Activated T-cell treated with anti-CD3 and anti-CD28 coated beads, Interleukin-2, amount 50 U/mL, for 72 hours (primary cell): ENCODE measurements around the gene CARMIL1. TPM values are rescaled to one million over a fixed set of nuclear protein-coding genes. Genes with fewer than 3 reads are reported as not detected.
"Not testable (repeated sequence)": the region's sequence is repeated elsewhere in the genome, so short reads cannot be mapped to it uniquely, and the experiment has no call there.

ENCODE experiments used
- ATAC-seq, 2 donors: fragments of 150-1000 bp; cut with Tn5 transposase; replicated peaks in 1 of 2; 2 replicates each; pipeline ENCODE4 v1.10.0; 2021; ENCODE audit warnings: moderate library complexity in 2 of 2, mild to moderate bottlenecking in 1 of 2
- DNase-seq, 2 donors: peaks; one replicate each; pipeline ENCODE4 v3.0.0; 2021 to 2022; ENCODE audit warnings: mixed read lengths in 1 of 2
- H3K27ac Mint-ChIP-seq: one replicate; pipeline ENCODE4 v1.8.0; 2022; ENCODE audit warnings: mild to moderate bottlenecking, moderate library complexity, mixed read lengths
- H3K27me3 Mint-ChIP-seq: one replicate; pipeline ENCODE4 v1.8.0; 2022; ENCODE audit warnings: low read depth, mixed read lengths
- H3K36me3 Mint-ChIP-seq, 2 donors: one replicate each; pipeline ENCODE4 v1.8.0; 2022; ENCODE audit warnings: mixed read lengths in 2 of 2, mild to moderate bottlenecking in 1 of 2; ENCODE audit not compliant: insufficient read depth in 2 of 2
- H3K4me1 Mint-ChIP-seq: one replicate; pipeline ENCODE4 v1.8.0; 2022; ENCODE audit warnings: low read depth, mixed read lengths
- H3K4me3 Mint-ChIP-seq, 2 donors: one replicate each; pipeline ENCODE4 v1.8.0; 2022; ENCODE audit warnings: mild to moderate bottlenecking in 2 of 2, mixed read lengths in 2 of 2, moderate library complexity in 2 of 2
- H3K9me3 Mint-ChIP-seq, 2 donors: one replicate each; pipeline ENCODE4 v1.8.0; 2022; ENCODE audit warnings: mixed read lengths in 2 of 2
- total RNA-seq, 2 donors: library from RNA; stranded (reverse); gene quantifications; one replicate each; pipeline ENCODE4 v1.2.3, GENCODE V29; 2022

CARMIL1 gene
- total RNA-seq, 2 donors from 2014 or later = 5.0 to 5.6 TPM

GRCh38 chr6:25359891-25360290, 80.7 kb downstream of the CARMIL1 start:
- no peaks in the 10 kb centered on the region for H3K36me3 Mint-ChIP-seq
- no peak overlapping the region for H3K27ac Mint-ChIP-seq
- DNase-seq (no peak), ATAC-seq (no peak)
- H3K4me1 Mint-ChIP-seq = peaks cover 24% of the 10 kb centered on the region
- H3K9me3 Mint-ChIP-seq = no peaks in the 10 kb centered on the region
- no peaks in the 10 kb centered on the region for H3K27me3 Mint-ChIP-seq
- H3K4me3 Mint-ChIP-seq = no peak overlapping the region

DNA sequence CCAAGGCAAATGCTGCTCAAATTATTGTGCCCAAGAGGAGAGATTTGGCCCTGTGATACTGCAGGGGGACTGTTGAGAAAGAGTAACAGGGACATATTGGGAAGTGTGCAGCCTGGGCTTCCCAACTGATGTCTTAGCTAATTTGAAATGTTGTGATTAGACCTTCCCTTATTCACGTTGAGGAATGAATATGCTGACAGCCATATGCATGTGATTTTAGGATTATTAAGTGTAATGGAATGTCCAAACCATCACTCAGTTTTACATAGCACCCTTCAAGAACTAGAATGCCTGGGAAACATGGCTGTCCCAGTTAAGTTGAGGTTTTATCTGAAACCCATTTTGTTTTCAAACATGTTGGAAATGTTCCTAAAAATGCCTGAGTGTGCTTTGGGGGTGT, 81.4 kb downstream of the CARMIL1 start:
- Mint-ChIP-seq H3K4me1 (peaks cover 26% of the 10 kb centered on the region), H3K4me3 (no peak overlapping the region), H3K27me3 (no peaks in the 10 kb centered on the region), H3K9me3 (no peaks in the 10 kb centered on the region), H3K27ac (no peak overlapping the region), H3K36me3 (no peaks in the 10 kb centered on the region)
- ATAC-seq (no peak), DNase-seq (no peak)

- peaks cover 52% of the 10 kb centered on the region for H3K4me1 Mint-ChIP-seq
- no peak overlapping the region for H3K27ac Mint-ChIP-seq
- no peaks in the 10 kb centered on the region for H3K27me3 Mint-ChIP-seq
- DNase-seq = no peak
- no peak overlapping the region for H3K4me3 Mint-ChIP-seq
- no peak for ATAC-seq
- H3K36me3 Mint-ChIP-seq = no peaks in the 10 kb centered on the region
- no peaks in the 10 kb centered on the region for H3K9me3 Mint-ChIP-seq
Measured at GRCh38 chr6:25363427-25363826, 84.3 kb downstream of the CARMIL1 start.

DNA sequence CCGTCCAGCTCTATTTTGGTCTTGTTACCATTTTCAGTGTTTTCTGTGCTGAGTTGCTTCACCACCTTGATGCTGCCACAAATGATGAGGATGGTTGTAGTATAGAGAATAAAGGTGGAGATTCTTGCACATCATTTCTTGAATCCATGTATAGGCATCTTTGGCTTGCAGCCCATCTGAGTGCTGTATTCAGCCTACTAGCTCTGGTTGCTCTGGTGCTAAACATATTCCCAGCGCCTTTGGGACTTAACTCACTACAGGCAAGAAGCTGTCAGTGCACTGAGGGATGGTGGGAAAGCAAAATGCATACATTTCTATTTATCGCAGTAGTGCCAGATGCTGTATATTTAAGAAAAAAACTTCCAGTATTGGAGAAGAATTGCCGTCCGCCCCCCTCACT, 86.0 kb downstream of the CARMIL1 start:
- H3K4me1 Mint-ChIP-seq = peaks cover 60% of the 10 kb centered on the region
- no peak overlapping the region for H3K4me3 Mint-ChIP-seq
- H3K9me3 Mint-ChIP-seq = no peaks in the 10 kb centered on the region
- H3K36me3 Mint-ChIP-seq = no peaks in the 10 kb centered on the region
- DNase-seq = no peak
- no peak overlapping the region for H3K27ac Mint-ChIP-seq
- no peaks in the 10 kb centered on the region for H3K27me3 Mint-ChIP-seq
- ATAC-seq = no peak

DNA sequence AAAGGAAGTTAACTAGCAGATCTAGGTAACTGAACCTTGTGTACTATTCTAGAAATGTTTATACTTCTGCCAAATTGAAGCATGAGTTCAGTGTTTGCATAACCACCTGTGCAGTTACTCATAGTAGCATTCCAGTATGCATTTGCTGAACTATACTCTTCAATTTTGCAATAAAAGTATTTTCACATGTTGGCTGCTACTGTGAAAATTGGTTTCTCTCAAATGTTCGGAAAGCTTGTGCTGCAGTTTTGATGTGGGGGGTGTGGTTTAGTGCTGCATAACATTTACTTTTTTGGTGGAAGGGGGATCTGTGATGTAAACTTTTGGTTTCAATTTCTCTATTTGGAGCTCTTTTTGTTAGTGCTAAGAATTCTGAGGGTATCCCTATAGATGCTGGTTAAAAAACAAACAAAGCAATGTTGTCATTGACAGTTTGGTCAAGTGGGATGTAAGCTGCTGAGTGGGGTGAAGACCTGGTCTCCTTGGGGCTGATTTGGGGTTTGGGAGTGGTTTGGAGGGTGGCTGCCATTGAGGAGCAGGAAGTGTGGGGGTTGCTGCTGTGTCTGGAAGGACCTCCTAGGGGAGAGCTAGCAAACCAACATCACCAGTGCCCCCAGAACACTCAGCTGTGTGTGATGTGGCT, 87.8 kb downstream of the CARMIL1 start:
- peak; percentile 36 to 45 for DNase-seq
- no peaks in the 10 kb centered on the region for H3K27me3 Mint-ChIP-seq
- peaks cover under 1 to 2% of the 10 kb centered on the region in 2 donors for H3K9me3 Mint-ChIP-seq
- peaks cover 75% of the 10 kb centered on the region for H3K4me1 Mint-ChIP-seq
- H3K36me3 Mint-ChIP-seq = peaks cover 0 to 1% of the 10 kb centered on the region in 2 donors
- H3K4me3 Mint-ChIP-seq = peak overlapping the region; percentile 87 to 89
- peak; percentile 49 to 58 for ATAC-seq
- H3K27ac Mint-ChIP-seq = peak overlapping the region; percentile 91

DNA sequence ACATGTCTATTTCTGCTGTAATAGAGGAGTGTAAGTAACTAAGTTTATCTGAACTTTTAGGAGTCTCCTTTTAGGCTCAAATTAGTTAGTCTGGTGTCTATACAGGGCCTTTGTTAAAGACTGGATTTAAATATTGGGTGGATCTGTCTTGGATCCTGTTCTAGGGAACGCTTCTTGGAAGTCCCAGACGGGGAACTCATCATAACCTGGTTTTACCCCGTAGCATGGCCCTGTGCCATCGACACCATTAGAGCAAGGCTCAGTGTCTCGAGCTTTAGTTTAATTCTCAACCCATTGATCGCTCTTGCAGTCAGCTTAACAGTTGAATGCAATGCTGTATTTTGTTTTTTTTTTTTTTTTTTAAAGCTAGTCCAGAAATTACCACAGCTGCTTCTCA, 89.9 kb downstream of the CARMIL1 start:
- Mint-ChIP-seq H3K9me3 (peaks cover 3 to 8% of the 10 kb centered on the region in 2 donors), H3K27me3 (no peaks in the 10 kb centered on the region), H3K4me1 (peaks cover 73% of the 10 kb centered on the region), H3K27ac (no peak overlapping the region), H3K36me3 (peaks cover 2 to 4% of the 10 kb centered on the region in 2 donors), H3K4me3 (peak overlapping the region; percentile 77 to 89)
- no peak for DNase-seq
- no peak for ATAC-seq

DNA sequence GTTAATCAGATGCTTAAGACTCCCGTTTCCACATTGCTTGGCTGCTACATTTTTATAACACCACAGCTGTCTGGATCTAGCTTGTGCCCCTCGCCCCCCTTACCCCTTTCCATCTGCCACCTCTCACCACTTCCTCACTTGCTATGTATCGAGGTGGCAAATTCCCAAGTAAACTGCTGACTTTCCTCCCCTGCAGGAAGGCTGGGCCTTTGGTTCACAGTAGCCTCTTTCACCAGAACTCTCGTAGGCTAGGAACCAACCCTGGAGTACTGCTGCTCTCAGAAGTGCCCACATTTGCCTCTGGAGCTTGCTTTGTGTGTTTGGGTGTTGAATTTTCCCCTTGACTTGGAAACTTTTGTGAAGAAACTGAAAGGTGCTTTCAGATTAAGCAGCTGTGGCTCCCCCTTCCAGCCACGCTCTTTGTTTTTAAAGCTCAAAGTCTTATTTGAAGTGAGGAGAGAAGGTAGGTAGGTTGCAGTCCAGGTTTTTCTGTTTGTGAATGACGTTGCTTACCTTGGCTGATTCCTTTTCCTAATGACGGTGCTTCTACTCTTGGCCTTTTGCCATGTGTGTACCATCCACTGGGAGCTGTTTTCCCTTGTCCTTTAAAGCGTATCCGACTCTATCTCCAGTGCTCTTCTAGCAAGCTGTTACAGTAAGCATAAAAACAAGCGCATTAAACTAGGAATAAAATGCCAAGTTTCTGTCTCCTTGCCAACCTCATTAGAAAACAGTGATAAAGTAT, 90.4 kb downstream of the CARMIL1 start:
- H3K9me3 Mint-ChIP-seq = peaks cover 6 to 8% of the 10 kb centered on the region in 2 donors
- peak overlapping the region; percentile 87 for H3K27ac Mint-ChIP-seq
- peaks cover 76% of the 10 kb centered on the region for H3K4me1 Mint-ChIP-seq
- H3K27me3 Mint-ChIP-seq = no peaks in the 10 kb centered on the region
- peak overlapping the region; percentile 77 to 89 for H3K4me3 Mint-ChIP-seq
- ATAC-seq (no peak), DNase-seq (peak; percentile 6 to 12)
- H3K36me3 Mint-ChIP-seq = peaks cover 4% of the 10 kb centered on the region in 2 donors

DNA sequence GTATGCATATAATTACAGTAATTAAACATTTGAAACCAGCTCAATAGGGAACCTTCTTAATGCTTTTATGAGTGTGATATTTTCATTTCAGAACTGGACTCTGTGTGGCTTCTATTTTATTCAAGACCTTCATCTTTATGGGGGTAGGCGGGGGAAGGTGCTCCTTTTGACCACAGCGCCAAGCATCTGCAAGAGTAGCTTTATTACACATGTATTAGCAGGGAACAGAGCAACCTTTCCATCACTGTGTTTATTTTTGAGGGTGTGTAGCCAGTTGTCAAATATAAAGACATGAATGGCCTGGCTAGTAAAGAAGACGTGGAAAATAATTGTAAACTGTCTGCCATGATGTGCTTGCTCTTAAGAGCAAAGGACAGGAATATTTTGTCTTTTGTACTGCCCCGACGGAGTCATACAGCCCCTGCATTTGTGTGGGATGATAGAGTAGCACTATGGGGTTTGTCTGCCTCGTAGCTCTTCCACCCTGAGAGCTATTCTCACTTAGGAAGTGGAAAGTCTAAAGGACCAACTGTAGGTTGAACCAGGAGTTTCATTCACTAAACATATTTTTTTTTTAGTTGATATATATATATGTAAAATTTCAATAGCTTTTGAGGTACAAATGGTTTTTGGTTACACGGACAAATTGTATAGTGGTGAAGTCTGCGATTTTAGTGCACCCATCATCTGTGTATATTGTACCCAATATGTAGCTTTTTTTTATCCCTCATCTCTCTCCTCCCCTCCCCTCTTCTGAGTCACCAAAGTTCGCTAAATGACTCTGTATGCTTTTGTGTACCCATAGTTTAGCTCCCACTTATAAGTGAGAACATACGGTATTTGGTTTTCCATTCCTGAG, 91.2 kb downstream of the CARMIL1 start:
- peaks cover 7% of the 10 kb centered on the region in 2 donors for H3K36me3 Mint-ChIP-seq
- peaks cover 8 to 10% of the 10 kb centered on the region in 2 donors for H3K9me3 Mint-ChIP-seq
- ATAC-seq = peak; percentile 87 to 88
- peak overlapping the region; percentile 77 to 89 for H3K4me3 Mint-ChIP-seq
- H3K4me1 Mint-ChIP-seq = peaks cover 71% of the 10 kb centered on the region
- DNase-seq = peak; percentile 31 to 41
- H3K27me3 Mint-ChIP-seq = no peaks in the 10 kb centered on the region
- peak overlapping the region; percentile 87 for H3K27ac Mint-ChIP-seq

DNA sequence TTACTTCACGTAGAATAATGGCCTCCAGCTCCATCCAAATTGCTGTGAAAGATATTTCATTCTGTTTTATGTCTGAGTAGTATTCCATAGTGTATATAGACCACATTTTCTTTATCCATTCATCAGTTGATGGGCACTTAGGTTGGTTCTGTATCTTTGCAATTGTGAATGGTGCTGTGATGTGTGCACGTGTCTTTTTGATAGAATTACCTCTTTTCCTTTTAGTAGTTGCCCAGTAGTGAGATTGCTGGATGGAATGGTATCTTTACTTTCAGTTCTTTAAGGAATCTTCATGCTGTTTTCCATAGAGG, 91.8 kb downstream of the CARMIL1 start:
- ATAC-seq = peak; percentile 8 to 22
- Mint-ChIP-seq H3K4me1 (peaks cover 70% of the 10 kb centered on the region), H3K27me3 (no peaks in the 10 kb centered on the region), H3K27ac (peak overlapping the region; percentile 29), H3K36me3 (peaks cover 8 to 9% of the 10 kb centered on the region in 2 donors), H3K9me3 (peaks cover 8 to 10% of the 10 kb centered on the region in 2 donors), H3K4me3 (peak overlapping the region; percentile 64 to 68)
- DNase-seq = no peak

DNA sequence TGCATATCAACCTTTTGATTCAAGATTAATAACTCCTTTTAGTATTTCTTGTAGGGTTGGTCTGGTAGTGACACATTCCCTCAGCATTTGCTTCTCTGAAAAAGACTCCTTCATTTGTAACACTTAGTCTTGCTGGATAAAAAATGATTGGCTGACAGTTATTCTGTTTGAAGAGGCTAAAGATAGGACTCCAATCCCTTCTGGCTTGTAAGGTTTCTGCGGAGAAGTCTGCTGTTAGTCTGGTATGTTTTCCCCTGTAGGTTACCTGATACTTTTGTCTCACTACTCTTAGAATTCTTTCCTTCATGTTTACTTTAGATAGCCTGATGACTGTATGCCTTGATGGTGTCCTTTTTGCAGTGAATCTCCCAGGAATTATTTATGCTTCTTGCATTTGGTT, 96.0 kb downstream of the CARMIL1 start:
- H3K27me3 Mint-ChIP-seq = no peaks in the 10 kb centered on the region
- ATAC-seq (no peak), DNase-seq (no peak)
- H3K27ac Mint-ChIP-seq = no peak overlapping the region
- peaks cover 38% of the 10 kb centered on the region for H3K4me1 Mint-ChIP-seq
- H3K4me3 Mint-ChIP-seq = no peak overlapping the region
- H3K9me3 Mint-ChIP-seq = peaks cover 8 to 10% of the 10 kb centered on the region in 2 donors
- peaks cover 8 to 9% of the 10 kb centered on the region in 2 donors for H3K36me3 Mint-ChIP-seq

GRCh38 chr6:25377664-25378063, 98.5 kb downstream of the CARMIL1 start:
- Mint-ChIP-seq H3K27ac (no peak overlapping the region), H3K4me1 (peaks cover 20% of the 10 kb centered on the region), H3K27me3 (no peaks in the 10 kb centered on the region), H3K9me3 (peaks cover 2 to 8% of the 10 kb centered on the region in 2 donors), H3K4me3 (no peak overlapping the region), H3K36me3 (peaks cover 7 to 8% of the 10 kb centered on the region in 2 donors)
- ATAC-seq (no peak), DNase-seq (no peak)

- Mint-ChIP-seq H3K27me3 (no peaks in the 10 kb centered on the region), H3K9me3 (no peaks in the 10 kb centered on the region), H3K4me1 (peaks cover 9% of the 10 kb centered on the region), H3K27ac (no peak overlapping the region), H3K4me3 (no peak overlapping the region), H3K36me3 (no peaks in the 10 kb centered on the region)
- DNase-seq (no peak), ATAC-seq (no peak)
Measured at GRCh38 chr6:25381077-25381476, 101.9 kb downstream of the CARMIL1 start.

GRCh38 chr6:25382476-25382875, 103.3 kb downstream of the CARMIL1 start:
- not testable (repeated sequence) for H3K36me3 Mint-ChIP-seq, H3K4me3 Mint-ChIP-seq, ATAC-seq, H3K9me3 Mint-ChIP-seq, H3K27me3 Mint-ChIP-seq, H3K27ac Mint-ChIP-seq, DNase-seq
- H3K4me1 Mint-ChIP-seq = peaks cover 21% of the 10 kb centered on the region
